ENCODE measurements around the gene NDUFA5.
A peak's percentile ranks its signal among the peaks of the same experiment; 100 is the strongest.

The NDUFA5 gene

GRCh38 chr7:123557398-123558288 is at the start of gene NDUFA5:
NDUFA5 (minus strand) TSS chr7:123557818; CDS start chr7:123557795, 23 bp downstream.
- H3K9me3 ChIP-seq (ENCODE audit: control insufficient read depth, low read length) = no peaks in the 10 kb centered on the region
- H3K4me3 ChIP-seq (ENCODE audit: low read length) = peak within 1 kb of the TSS; percentile 94
- DNase-seq (ENCODE audit: low read depth) = peak; percentile 100
- peak within 1 kb of the TSS; percentile 92 for H3K9ac ChIP-seq (ENCODE audit: low read length)
- peaks cover 8% of the 10 kb centered on the region for H3K4me1 ChIP-seq (ENCODE audit: control insufficient read depth, insufficient read depth, low read length)
- H3K36me3 ChIP-seq (ENCODE audit: control insufficient read depth, insufficient read depth, low read length, severe bottlenecking) = peaks cover 3% of the 10 kb centered on the region
- no peaks in the 10 kb centered on the region for H3K27me3 ChIP-seq (replicated peaks; ENCODE audit: control insufficient read depth, insufficient read depth, low read length)

GRCh38 chr7:123604739-123605138 is 47.1 kb upstream of the NDUFA5 start:
- Histone ChIP-seq H3K4me3 (ENCODE audit: low read length) (no peak overlapping the region), H3K36me3 (ENCODE audit: control insufficient read depth, insufficient read depth, low read length, severe bottlenecking) (no peaks in the 10 kb centered on the region), H3K4me1 (ENCODE audit: control insufficient read depth, insufficient read depth, low read length) (no peaks in the 10 kb centered on the region), H3K27me3 (replicated peaks; ENCODE audit: control insufficient read depth, insufficient read depth, low read length) (no peaks in the 10 kb centered on the region), H3K9ac (ENCODE audit: low read length) (no peak overlapping the region), H3K9me3 (ENCODE audit: control insufficient read depth, low read length) (no peaks in the 10 kb centered on the region)
- peak; percentile 20 for DNase-seq (ENCODE audit: low read depth)

- no peaks in the 10 kb centered on the region for H3K27me3 ChIP-seq (replicated peaks; ENCODE audit: control insufficient read depth, insufficient read depth, low read length)
- DNase-seq (ENCODE audit: low read depth) = no peak
- no peaks in the 10 kb centered on the region for H3K9me3 ChIP-seq (ENCODE audit: control insufficient read depth, low read length)
Measured at GRCh38 chr7:123602648-123603047, 45.0 kb upstream of the NDUFA5 start.

GRCh38 chr7:123601530-123601929 is 43.9 kb upstream of the NDUFA5 start, which contains the start of gene ASB15:
ASB15 (plus strand) TSS chr7:123601821; CDS start chr7:123614503, 12,682 bp downstream.
- no peak for DNase-seq (ENCODE audit: low read depth)
- no peaks in the 10 kb centered on the region for H3K9me3 ChIP-seq (ENCODE audit: control insufficient read depth, low read length)
- H3K4me1 ChIP-seq (ENCODE audit: control insufficient read depth, insufficient read depth, low read length) = no peaks in the 10 kb centered on the region
- no peak within 1 kb of the TSS for H3K9ac ChIP-seq (ENCODE audit: low read length)
- no peaks in the 10 kb centered on the region for H3K36me3 ChIP-seq (ENCODE audit: control insufficient read depth, insufficient read depth, low read length, severe bottlenecking)
- no peaks in the 10 kb centered on the region for H3K27me3 ChIP-seq (replicated peaks; ENCODE audit: control insufficient read depth, insufficient read depth, low read length)
- H3K4me3 ChIP-seq (ENCODE audit: low read length) = no peak within 1 kb of the TSS

More at GRCh38 chr7:123602648-123603047, 45.0 kb upstream of the NDUFA5 start:
- Histone ChIP-seq H3K9ac (ENCODE audit: low read length) (no peak overlapping the region), H3K36me3 (ENCODE audit: control insufficient read depth, insufficient read depth, low read length, severe bottlenecking) (no peaks in the 10 kb centered on the region), H3K4me3 (ENCODE audit: low read length) (no peak overlapping the region), H3K4me1 (ENCODE audit: control insufficient read depth, insufficient read depth, low read length) (no peaks in the 10 kb centered on the region)

GRCh38 chr7:123600876-123601275 is 43.3 kb upstream of the NDUFA5 start:
- H3K9me3 ChIP-seq (ENCODE audit: control insufficient read depth, low read length) = no peaks in the 10 kb centered on the region
- H3K4me3 ChIP-seq (ENCODE audit: low read length) = no peak overlapping the region
- H3K4me1 ChIP-seq (ENCODE audit: control insufficient read depth, insufficient read depth, low read length) = no peaks in the 10 kb centered on the region
- DNase-seq (ENCODE audit: low read depth) = no peak
- H3K27me3 ChIP-seq (replicated peaks; ENCODE audit: control insufficient read depth, insufficient read depth, low read length) = no peaks in the 10 kb centered on the region
- no peak overlapping the region for H3K9ac ChIP-seq (ENCODE audit: low read length)
- no peaks in the 10 kb centered on the region for H3K36me3 ChIP-seq (ENCODE audit: control insufficient read depth, insufficient read depth, low read length, severe bottlenecking)

GRCh38 chr7:123599766-123600165 is 42.1 kb upstream of the NDUFA5 start:
- H3K4me1 ChIP-seq (ENCODE audit: control insufficient read depth, insufficient read depth, low read length) = no peaks in the 10 kb centered on the region
- DNase-seq (ENCODE audit: low read depth) = no peak
- no peak overlapping the region for H3K4me3 ChIP-seq (ENCODE audit: low read length)
- H3K9me3 ChIP-seq (ENCODE audit: control insufficient read depth, low read length) = no peaks in the 10 kb centered on the region
- no peak overlapping the region for H3K9ac ChIP-seq (ENCODE audit: low read length)
- H3K36me3 ChIP-seq (ENCODE audit: control insufficient read depth, insufficient read depth, low read length, severe bottlenecking) = no peaks in the 10 kb centered on the region
- no peaks in the 10 kb centered on the region for H3K27me3 ChIP-seq (replicated peaks; ENCODE audit: control insufficient read depth, insufficient read depth, low read length)

GRCh38 chr7:123598657-123599056 is 41.0 kb upstream of the NDUFA5 start:
- DNase-seq (ENCODE audit: low read depth) = no peak
- no peak overlapping the region for H3K4me3 ChIP-seq (ENCODE audit: low read length)
- H3K4me1 ChIP-seq (ENCODE audit: control insufficient read depth, insufficient read depth, low read length) = no peaks in the 10 kb centered on the region

GRCh38 chr7:123594813-123595241 is 37.2 kb upstream of the NDUFA5 start:
- Histone ChIP-seq H3K9me3 (ENCODE audit: control insufficient read depth, low read length) (no peaks in the 10 kb centered on the region), H3K4me1 (ENCODE audit: control insufficient read depth, insufficient read depth, low read length) (no peaks in the 10 kb centered on the region), H3K9ac (ENCODE audit: low read length) (no peak overlapping the region), H3K27me3 (replicated peaks; ENCODE audit: control insufficient read depth, insufficient read depth, low read length) (no peaks in the 10 kb centered on the region), H3K36me3 (ENCODE audit: control insufficient read depth, insufficient read depth, low read length, severe bottlenecking) (no peaks in the 10 kb centered on the region), H3K4me3 (ENCODE audit: low read length) (no peak overlapping the region)
- DNase-seq (ENCODE audit: low read depth) = no peak

More at GRCh38 chr7:123598657-123599056, 41.0 kb upstream of the NDUFA5 start:
- no peaks in the 10 kb centered on the region for H3K36me3 ChIP-seq (ENCODE audit: control insufficient read depth, insufficient read depth, low read length, severe bottlenecking)
- no peaks in the 10 kb centered on the region for H3K9me3 ChIP-seq (ENCODE audit: control insufficient read depth, low read length)
- H3K27me3 ChIP-seq (replicated peaks; ENCODE audit: control insufficient read depth, insufficient read depth, low read length) = no peaks in the 10 kb centered on the region
- no peak overlapping the region for H3K9ac ChIP-seq (ENCODE audit: low read length)

GRCh38 chr7:123588376-123588775 is 30.8 kb upstream of the NDUFA5 start:
- Histone ChIP-seq H3K4me1 (ENCODE audit: control insufficient read depth, insufficient read depth, low read length) (no peaks in the 10 kb centered on the region), H3K9ac (ENCODE audit: low read length) (no peak overlapping the region), H3K27me3 (replicated peaks; ENCODE audit: control insufficient read depth, insufficient read depth, low read length) (no peaks in the 10 kb centered on the region), H3K9me3 (ENCODE audit: control insufficient read depth, low read length) (no peaks in the 10 kb centered on the region), H3K4me3 (ENCODE audit: low read length) (no peak overlapping the region), H3K36me3 (ENCODE audit: control insufficient read depth, insufficient read depth, low read length, severe bottlenecking) (no peaks in the 10 kb centered on the region)
- no peak for DNase-seq (ENCODE audit: low read depth)

GRCh38 chr7:123583821-123584220 is 26.2 kb upstream of the NDUFA5 start:
- Histone ChIP-seq H3K36me3 (ENCODE audit: control insufficient read depth, insufficient read depth, low read length, severe bottlenecking) (no peaks in the 10 kb centered on the region), H3K4me3 (ENCODE audit: low read length) (no peak overlapping the region), H3K9ac (ENCODE audit: low read length) (no peak overlapping the region), H3K9me3 (ENCODE audit: control insufficient read depth, low read length) (no peaks in the 10 kb centered on the region), H3K4me1 (ENCODE audit: control insufficient read depth, insufficient read depth, low read length) (no peaks in the 10 kb centered on the region), H3K27me3 (replicated peaks; ENCODE audit: control insufficient read depth, insufficient read depth, low read length) (no peaks in the 10 kb centered on the region)
- no peak for DNase-seq (ENCODE audit: low read depth)

GRCh38 chr7:123581162-123581459 is 23.5 kb upstream of the NDUFA5 start:
- DNase-seq (ENCODE audit: low read depth) = no peak
- no peaks in the 10 kb centered on the region for H3K9me3 ChIP-seq (ENCODE audit: control insufficient read depth, low read length)
- H3K27me3 ChIP-seq (replicated peaks; ENCODE audit: control insufficient read depth, insufficient read depth, low read length) = no peaks in the 10 kb centered on the region
- H3K4me3 ChIP-seq (ENCODE audit: low read length) = no peak overlapping the region
- H3K4me1 ChIP-seq (ENCODE audit: control insufficient read depth, insufficient read depth, low read length) = no peaks in the 10 kb centered on the region
- H3K36me3 ChIP-seq (ENCODE audit: control insufficient read depth, insufficient read depth, low read length, severe bottlenecking) = no peaks in the 10 kb centered on the region
- H3K9ac ChIP-seq (ENCODE audit: low read length) = no peak overlapping the region
